ENCODE results near the gene KLHL2. TPM values are rescaled to one million over a fixed set of nuclear protein-coding genes. Genes with fewer than 3 reads are reported as not detected.

KLHL2 gene
- total RNA-seq, 5 donors from 2014 or later (not counting 1 experiment from before 2014, with no cell fraction given) = 18.9 to 24.6 (median 21.1) TPM

Other genes with a start within 250 kb of the KLHL2 start
- 1 to 10 TPM in 2 of 5 donors, under 1 TPM in 3; 0.38 to 1.9 (median 0.79) TPM for gene TRIM61, start 229.9 kb upstream of the KLHL2 start, total RNA-seq
- not detected for gene TRIM60, start 175.6 kb upstream of the KLHL2 start, total RNA-seq
- not detected for gene TRIM75, start 153.7 kb upstream of the KLHL2 start, total RNA-seq
- gene TMEM192, start 94.7 kb upstream of the KLHL2 start, total RNA-seq = 1 to 10 TPM; 8.6 to 9.5 (median 9.5) TPM
- gene MSMO1, start 120.1 kb downstream of the KLHL2 start, total RNA-seq = 10 to 100 TPM; 11.2 to 25.2 (median 20.6) TPM
- under 1 TPM in 2 of 5 donors, not detected in 3; 0.13 to 0.16 TPM for gene CPE, start 171.4 kb downstream of the KLHL2 start, total RNA-seq

All from T-cell (primary cell).